ENCODE measurements around the gene FBXL17.

Gene FBXL17

DNA sequence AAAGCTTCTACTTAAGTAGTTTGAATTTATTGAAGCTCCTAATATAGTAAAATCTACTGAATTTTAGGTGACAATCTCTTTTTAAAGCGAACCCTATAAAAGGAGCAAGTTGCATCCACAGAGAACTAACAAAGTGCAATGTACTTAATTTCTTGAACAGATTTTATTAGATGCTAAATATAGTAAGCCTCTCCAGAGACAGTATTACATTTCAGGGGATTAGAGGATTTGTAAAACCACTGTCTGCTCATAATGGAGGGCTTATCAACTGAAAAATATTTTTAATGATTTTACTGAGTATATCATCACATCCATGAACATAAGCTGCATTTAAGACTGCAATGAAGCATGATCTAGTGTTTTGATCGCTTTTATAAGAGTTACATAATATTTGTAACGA, 481.2 kb downstream of the FBXL17 start:
- DNase-seq (ENCODE audit: low spot score): no peak

DNA sequence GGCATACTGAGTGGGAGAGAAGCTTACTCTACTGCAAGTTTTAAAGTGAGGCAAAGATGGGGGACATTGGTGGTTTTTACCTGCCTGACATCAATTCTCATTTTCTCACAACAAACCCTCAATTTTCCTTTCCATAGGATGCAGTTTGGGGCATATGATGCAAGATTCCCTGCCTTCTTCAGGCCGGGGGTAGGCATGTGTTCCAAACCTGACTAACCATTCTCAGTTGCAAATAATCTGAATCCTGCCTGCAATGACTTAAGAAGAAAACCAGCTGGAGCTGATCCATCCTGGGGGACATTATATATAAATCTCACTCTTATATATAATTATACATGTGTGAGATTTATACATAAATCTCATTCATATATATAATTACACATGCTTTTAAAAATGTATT, 487.5 kb downstream of the FBXL17 start:
- no peak for DNase-seq (ENCODE audit: low spot score)

DNA sequence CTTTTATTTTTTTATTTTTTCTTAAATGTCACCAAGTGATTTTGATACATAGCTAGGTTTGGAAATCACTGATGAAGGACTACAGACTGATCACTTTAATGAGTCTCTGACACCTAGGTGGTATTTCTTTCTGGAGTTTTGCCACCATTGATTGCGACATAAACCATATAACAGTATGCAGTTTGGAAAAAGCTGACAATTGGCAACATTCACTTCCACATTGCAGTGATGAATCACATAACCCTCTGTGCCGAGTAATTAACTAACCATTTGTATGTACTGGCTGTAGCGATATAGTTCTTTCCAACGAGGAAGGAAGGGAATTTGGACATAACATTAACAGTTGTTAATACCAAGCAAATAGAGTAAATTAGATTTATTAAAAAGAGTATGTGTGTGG, 488.3 kb downstream of the FBXL17 start:
- no peak for DNase-seq (ENCODE audit: low spot score)

DNA sequence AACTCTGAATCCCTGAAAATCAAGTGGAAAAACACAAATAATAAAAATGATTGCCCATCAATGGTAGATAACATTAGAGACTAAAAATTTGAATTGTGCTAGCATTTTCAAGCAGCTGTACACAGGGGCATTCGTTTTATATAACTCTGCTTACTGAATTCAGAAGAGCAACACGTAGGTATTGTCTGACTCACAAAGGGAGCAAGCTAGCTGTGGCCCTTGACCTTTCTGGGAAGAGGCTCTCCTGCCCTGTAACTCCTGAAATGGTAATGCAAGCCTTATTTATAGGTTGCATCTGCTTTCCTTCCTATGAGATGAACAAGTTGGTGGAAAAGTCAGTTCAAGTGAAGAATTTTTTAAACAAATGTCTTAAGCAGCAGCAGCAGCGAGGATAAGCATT, 492.5 kb downstream of the FBXL17 start:
- no peak for DNase-seq (ENCODE audit: low spot score)

DNA sequence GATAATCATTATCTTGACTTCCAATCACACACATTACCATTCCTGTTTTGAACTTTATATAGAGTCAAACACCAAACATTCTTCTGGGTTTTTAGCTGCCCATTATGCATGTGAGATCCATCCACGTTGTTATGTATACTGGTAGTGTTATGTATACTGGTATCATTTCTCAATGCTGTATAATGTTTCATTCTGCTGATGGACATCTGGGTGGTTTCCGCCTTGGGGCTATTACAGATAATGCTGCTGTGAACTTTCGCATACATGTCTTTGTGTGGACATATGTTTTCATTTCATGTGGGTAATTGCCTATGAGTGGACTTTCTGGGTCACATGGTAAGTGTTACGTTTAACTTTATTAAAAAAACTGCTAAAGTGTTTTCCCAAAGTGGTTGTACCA, 493.4 kb downstream of the FBXL17 start:
- no peak for DNase-seq (ENCODE audit: low spot score)

DNA sequence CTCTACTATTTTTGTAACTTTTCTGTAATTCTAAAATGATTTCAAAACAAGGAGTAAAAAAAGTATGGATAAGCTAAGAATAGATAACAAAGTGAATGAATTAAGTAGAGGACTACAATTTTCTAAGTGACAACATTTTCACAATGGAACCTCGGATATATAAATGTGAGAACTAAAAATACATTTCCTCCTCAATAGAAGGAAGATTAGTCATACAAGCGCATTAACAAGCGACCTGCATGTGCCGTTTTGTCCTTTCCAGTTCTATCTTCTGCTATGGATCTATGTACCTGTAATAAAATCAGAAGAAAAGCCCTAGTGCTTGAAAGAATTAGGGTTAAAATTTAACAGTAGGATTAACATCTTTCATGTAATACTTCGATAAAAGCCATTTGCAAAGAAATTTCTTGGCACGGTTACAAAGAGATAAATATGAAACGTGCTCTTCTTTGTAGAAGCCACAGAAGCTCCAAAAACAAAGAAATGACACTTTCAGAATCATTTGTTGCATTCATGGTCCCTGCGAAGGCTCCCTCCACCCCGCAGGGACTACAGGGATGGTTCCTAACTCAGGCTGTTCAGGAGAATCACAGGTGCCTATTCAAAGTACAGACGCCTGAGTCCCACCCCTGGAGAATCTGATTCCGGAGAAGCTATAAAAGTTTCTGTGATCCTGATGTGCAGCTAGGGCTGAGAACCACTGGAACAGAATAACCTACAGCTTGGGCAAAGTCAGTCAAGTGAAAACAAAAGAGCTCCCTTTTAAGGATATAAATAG, 494.5 kb downstream of the FBXL17 start:
- no peak for DNase-seq (ENCODE audit: low spot score)

DNA sequence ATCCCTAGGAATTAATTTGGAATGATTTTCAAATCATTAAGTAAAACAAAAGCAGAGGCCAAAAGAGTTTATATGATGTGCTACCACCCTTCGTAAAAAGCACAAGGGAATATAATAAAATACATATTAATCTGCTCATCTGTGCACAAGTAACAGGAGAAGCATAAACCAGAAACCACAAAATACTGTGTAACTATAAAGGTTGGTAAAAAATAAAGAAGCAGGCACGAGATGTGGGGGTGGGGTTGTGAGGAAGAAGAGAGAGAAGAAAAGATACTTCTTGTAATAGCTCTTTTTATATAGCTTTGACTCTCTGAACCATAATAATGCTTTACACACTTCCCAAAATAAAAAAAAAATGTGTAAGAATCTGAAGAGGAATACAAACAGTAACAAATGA, 496.3 kb downstream of the FBXL17 start:
- DNase-seq (ENCODE audit: low spot score): no peak

DNA sequence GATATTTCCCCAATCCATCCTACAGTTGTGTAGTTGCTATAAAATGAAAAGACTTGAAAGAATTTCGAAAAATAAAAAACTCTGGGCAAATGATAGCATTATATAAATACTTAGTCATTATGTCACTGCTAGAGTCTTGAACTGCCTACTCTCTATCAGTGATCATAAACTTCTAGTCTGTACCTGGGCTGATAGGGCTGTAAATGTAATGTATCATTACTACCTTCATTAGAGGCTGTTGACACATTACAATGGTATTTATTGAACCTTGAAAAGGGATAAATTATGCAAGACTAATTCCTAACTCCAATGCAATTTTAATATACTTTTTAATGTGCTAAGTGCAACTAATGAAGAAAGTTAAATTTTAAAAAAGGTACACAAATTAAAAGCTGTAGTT, 497.0 kb downstream of the FBXL17 start:
- DNase-seq (ENCODE audit: low spot score): no peak

DNA sequence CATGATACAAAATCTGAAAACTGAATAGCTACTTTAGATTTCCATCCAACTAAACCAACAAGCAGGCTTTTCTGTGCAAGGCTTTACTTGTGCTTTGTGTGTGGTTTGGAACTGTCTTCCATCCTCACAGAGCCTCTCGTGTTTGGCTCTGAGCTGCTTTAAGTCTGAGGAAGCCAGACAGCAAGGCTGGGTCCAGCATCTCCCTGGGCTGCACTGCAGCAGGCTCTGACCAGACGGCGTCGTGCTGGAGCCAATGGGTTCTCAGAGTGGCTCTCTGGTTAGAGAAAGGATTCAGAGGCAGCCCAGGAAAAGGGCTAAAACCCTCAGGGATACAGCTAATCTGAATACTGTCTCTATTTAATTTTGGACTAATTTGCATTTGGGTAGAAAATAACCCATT, 503.2 kb downstream of the FBXL17 start:
- no peak for DNase-seq (ENCODE audit: low spot score)

DNA sequence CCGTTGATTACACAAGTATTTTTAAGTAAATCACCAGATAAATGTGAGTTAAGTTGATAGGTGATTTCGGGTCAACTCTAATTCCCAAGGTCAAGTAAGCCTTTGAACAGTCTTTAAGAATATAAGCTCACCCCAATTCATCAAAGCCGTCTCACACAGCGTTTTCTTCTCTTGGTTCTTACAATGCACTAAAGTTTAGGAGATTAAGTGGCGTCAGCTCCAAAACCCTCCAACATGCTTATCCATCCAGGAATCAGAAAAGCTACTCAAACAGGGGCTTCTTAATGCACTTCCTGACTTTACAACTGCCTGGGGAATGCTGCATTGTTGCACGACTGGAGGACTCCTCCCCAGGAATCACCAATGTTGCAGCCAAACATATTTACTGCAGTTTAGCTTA, 505.0 kb downstream of the FBXL17 start:
- no peak for DNase-seq (ENCODE audit: low spot score)

DNA sequence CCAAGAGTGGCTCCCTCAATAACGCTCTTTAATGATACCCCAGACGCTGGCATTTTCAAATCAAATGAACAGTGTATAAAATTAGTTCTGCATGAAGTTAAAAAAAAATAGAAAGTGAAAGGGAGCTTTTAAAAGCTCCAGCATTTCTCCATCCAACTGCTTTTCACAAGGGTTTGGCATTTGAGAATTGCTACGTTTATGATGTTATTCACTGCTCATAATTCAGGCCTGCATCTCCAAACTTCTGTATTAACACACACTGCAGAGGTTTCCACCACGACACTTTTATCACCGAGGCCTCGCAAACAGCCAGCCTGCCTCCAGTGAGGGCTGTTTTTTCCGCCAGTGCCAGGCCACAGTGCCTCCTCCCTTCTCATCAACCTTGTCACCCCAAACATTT, 505.6 kb downstream of the FBXL17 start:
- DNase-seq (ENCODE audit: low spot score): no peak

DNA sequence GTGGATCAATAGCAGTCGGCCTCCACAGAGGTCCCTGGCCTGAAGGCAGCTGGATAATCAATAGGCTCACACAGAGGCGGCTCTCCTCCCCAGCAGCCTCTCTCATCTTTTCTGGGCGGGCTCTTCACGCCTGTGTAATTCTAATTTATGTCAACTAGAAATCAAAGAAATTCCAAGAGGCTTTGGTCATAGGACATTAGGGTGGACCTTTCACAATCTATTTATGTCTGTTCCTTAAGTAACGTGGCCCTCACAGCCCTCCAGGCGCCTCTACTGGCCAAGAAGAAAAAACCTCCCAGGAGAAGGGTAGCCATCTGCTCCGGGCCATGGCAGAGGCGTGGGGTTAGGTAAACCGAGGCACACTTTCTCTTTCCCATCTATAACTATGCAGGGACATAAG, 506.1 kb downstream of the FBXL17 start:
- DNase-seq (ENCODE audit: low spot score): no peak

DNA sequence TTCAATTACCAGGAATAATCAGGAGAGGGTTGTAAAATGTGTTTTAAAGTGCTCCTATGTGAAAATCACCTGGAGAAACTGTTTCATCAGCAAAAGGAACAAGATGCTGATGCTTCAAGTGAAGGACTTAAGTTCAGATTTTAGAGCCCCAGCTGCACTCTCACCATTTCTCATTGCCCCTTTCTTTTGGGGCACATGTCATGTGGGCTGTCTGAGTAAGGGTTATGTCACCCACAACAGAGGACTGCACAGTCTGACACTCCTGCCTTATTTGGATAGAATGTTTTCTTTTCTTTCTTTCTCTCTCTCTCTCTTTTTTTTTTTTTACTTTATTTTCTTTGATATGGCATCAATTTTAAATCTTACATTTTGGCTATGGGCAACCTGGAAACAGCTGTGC, 507.1 kb downstream of the FBXL17 start:
- no peak for DNase-seq (ENCODE audit: low spot score)

DNA sequence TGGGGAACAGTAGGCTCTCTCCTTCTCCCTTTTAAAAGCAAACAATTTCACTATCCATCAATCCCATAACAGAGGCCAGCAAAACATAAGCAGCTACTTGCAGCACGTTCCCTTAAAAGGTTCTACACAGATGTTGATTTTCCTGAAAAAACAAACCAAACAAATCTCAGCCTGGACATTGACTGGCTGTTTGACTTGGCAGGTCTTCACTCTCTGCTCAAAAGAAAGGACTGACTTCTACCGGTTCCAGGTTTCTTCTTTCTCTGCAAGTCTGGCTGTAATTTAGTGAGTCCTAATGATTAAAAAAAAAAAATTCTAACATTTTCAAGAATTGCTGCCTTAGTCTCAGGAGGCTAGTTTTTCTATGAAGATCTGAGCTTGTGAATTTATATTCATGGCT, 508.0 kb downstream of the FBXL17 start:
- no peak for DNase-seq (ENCODE audit: low spot score)

DNA sequence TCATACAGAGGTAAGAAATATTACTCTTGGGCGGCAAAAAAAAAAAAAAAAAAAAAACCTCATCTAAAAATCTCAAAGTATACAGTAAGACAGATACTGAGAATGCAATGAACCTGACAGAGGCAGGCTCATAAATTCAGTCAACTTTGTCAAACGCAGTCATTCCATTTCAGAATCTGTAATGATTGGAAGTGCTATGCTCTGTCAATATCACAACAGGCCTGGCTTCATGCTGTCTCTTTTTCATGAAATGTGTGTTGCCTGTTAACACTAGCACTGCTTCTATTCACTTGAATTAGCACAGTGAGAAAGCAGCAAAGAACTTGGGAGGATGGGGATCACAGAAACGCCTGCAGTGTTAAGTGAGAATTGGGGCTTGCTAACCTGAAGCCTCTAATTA, 510.9 kb downstream of the FBXL17 start:
- no peak for DNase-seq (ENCODE audit: low spot score)

DNA sequence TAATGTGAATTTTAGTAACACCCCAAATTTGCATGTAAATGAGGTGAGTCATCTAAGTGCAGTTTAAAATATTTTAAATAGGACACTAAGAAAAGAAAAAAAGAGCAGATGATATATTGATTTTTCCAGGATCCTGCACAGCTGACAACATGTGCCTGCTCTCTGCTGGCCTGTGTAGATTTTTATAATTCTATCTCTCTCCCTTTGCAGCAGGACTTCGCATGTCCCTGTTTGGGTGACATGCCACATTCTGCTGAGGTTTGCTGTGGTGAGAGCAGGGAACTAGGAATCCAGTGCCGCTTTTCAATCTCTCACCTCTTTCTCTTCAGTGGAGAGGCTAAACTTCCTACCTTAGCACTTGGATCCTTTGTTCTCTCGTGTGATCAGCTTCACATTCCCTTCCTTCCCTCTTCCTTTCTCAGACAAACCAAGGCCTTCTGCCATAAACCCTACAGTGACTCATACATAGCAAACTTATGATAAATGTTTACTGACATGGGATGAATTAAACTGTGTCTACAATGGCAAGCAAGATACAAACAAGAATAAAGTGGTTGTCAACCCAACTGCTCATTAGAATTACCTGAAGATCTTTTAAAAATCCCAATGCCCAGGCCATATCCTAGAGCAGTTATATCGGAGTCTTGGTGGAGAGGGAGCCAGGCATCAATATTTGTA, 512.3 kb downstream of the FBXL17 start:
- DNase-seq (ENCODE audit: low spot score): no peak

DNA sequence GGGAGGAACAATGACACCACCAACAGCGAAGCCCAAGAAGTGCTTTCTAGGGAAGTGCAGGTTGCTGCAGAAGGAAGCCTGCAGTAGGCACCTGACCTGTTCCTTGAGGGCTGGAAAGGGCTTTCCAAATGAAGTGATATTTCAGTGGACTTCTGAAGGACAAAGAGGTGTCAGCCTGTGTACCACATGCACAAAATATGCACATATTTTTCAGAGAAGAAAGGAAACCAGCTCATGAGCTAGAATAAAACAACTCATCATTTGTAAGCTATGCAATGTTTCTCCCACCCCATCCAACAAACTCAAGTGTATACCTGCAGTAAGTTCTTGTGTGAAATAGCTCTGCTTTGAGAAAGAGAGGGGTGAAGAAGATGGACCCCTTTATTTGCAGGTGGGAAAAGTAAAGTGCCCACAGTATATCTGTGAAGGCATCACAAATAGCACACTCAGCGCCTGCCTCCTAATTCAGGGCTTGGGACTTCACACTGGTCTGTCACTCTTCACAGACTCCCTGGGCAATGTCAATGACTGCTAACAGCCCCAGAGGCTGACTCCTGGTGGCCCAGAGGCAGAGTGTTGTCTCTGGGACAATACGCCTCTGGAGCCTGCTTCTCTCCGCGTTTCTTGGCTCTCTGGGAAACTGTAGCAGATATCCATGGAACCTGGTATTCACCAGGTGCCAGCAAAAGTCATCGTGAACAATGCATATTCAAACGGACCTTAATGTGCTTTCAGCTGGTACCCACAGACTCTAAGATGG, 513.1 kb downstream of the FBXL17 start:
- DNase-seq (ENCODE audit: low spot score): no peak

DNA sequence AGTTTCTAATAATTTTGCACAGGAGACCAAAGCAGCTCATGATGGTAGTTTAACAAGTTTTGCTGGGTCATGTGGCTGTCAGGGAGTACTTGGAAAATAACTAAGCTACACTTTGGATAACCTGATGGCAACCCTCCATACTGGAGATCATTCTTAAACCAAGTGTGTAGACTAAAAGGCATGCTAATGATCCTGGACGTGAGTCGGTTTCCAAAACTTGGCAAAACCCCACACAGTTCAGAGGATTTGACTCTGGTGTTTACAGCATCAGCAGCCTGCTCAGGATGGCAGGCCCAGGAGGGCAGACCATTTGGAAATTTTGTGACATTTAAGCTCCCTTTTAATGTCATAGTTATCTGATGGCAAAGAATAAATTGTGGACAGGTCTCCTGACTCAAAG, 514.6 kb downstream of the FBXL17 start:
- DNase-seq (ENCODE audit: low spot score): no peak

DNA sequence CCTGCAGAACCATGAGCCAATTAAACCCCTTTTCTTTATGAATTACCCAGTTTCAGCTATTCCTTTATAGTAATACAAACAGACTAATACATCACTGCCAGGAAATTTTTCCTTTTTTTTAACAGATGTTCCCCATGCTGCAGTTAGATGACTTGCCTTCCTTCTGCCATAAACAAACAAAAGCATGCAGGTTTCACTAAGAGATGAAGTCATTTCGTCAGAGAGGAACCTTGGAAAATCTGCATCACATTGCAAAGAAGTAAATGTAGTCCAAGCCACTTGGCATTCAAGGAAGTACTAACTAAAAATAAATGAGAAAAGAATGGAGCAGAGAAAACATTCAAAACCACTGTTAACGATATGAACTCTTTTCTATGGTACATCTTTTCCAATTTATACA, 517.1 kb downstream of the FBXL17 start:
- no peak for DNase-seq (ENCODE audit: low spot score)

DNA sequence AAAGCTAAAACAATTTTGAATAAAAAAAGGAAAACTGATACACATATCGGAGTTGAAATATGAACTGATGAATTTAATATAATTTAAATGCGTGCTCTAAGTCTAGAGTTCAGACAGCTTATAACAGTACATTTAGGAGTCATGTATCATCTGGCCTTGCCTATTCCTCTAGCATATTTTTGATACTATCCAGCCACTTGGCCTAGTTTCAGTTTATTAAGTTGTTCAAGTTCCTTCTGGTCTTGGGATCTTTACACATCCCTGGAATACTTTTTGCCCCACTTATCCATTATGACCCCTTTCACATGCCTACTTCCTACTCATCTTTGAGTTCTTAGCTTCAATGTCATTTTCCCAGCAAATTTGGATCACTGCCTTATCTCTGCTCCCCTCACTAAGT, 518.8 kb downstream of the FBXL17 start:
- no peak for DNase-seq (ENCODE audit: low spot score)

DNA sequence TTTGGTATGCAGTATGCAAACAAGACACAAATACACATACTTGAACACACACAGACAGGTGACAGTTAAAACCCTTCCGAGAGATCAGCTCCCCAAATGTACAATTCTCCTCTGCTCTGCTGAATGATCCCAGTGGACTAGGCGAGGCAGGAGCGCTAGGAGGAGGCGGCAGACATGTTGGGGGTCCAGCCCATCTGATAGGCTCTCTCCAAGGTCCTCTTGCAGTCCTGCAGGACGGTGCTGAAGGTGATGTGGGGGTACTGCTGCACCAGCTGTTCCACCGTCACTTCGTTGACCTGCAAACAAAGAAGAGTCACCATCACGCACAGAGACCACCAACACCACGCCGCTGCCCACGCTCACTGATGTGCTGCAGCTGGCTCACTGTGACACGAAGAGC, 520.3 kb downstream of the FBXL17 start:
- no peak for DNase-seq (ENCODE audit: low spot score)

DNA sequence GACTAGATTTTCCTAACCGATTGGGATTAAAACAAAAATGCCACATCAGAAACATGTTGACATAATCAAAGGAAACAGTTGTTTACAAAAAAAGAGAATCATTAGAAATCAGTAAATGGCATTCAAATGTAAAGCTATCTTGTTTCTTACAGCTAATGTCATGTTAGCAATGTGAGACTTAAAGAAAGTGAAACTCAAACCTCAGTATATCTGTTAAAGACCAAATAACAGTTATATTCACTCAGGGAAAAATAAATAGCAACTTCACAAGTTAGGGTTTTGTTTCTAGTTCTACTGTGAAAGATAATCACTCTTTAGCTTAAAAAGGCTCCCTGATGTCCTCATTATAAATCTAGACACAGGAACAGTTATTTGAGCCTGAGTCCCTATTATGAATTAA, 521.9 kb downstream of the FBXL17 start:
- DNase-seq (ENCODE audit: low spot score): no peak

DNA sequence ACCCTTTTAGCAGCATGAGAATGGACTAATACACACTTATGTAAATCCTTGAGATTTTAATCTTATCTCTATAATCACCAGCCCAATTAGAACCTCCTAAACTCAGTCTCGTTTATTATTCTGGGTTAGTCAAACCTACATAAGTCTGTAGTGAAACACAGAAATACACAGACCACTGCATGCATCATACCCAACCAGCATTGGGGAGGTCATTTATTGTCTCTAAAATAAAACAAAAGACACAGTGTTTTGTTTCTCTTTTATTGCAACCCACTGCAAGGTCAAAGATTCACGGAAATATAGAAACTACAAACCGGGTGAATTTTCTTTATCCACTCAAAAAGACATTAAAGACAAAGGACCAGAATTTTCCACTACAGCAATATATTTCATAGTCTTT, 523.1 kb downstream of the FBXL17 start:
- DNase-seq (ENCODE audit: low spot score): no peak
